Nephron progenitor cell (in vitro differentiated cells): ENCODE measurements around the gene GPR137B.

Experiments
- DNase-seq: peaks from one replicate; pipeline ENCODE4 v3.0.0; 2021
- H3K27ac Mint-ChIP-seq: 2 replicates; pipeline ENCODE4 v1.8.0; 2021; ENCODE audit warnings: mild to moderate bottlenecking, moderate library complexity, mixed read lengths
- H3K27me3 Mint-ChIP-seq: 2 replicates; pipeline ENCODE4 v1.8.0; 2021; ENCODE audit warnings: mild to moderate bottlenecking, low read depth, mixed read lengths; ENCODE audit not compliant: poor library complexity
- H3K36me3 Mint-ChIP-seq: 2 replicates; pipeline ENCODE4 v1.8.0; 2021; ENCODE audit warnings: low read depth, mixed read lengths
- H3K4me1 Mint-ChIP-seq: 2 replicates; pipeline ENCODE4 v1.8.0; 2021; ENCODE audit warnings: mixed read lengths
- H3K4me3 Mint-ChIP-seq: 2 replicates; pipeline ENCODE4 v1.8.0; 2021; ENCODE audit warnings: mild to moderate bottlenecking, moderate library complexity, mixed read lengths
- H3K9me3 Mint-ChIP-seq: 2 replicates; pipeline ENCODE4 v1.8.0; 2021; ENCODE audit warnings: mild to moderate bottlenecking, moderate library complexity, mixed read lengths
- TF ChIP-seq, protein P1 (sequence below): fragments of 200-600 bp; sonication (generic); IDR thresholded peaks from 2 replicates; pipeline ENCODE4 v1.5.0; 2021; ENCODE audit warnings: antibody characterized with exemption

Gene GPR137B

DNA sequence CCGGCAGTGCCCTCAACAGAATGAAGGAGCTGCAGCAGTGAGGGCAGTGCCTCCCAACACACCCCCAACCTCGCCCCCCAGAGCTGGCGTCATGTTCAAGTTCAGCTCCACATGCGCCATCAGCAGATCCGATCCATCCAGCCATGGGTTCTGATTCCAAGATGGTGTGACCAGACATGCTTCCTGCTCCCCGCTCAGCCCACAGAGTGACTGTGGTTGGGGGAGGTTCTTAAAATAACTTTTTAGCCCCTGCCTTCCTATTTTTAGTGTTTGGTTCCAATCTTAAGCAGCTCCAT, 30.1 kb upstream of the GPR137B start:
- peaks cover 11% of the 10 kb centered on the region for H3K4me1 Mint-ChIP-seq

DNA sequence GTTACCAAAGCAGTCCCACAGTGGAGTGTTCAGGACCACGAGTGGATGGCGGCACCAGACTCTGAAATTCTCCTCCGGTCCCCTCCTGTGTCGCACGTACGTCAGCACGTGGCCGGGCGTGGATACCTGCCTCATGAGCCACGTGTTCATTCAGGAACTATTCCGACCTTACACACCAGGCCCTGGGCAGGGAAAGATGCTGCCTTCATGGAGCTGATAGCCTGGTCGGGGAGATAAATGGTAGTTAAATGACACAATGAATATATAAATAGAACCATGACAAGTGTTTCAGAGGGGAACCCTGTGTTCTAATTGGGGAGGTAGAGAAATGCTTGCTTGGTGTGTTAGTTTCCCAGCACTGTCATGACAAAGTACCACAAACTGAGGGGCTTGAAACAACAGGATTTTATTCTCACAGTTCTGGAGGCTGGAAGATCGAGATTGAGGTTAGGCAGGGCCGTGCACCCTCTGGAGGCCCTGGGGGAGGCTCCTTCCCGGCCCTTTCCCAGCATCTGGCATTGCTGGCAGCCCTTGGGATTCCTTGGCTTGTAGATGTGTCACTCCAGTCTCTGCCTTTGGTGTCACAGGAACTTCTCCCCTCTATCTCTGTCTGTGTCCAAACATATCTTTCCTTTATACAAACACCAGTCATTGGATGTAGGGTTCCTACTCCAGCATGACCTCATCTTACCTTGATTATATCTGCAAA, 28.9 kb upstream of the GPR137B start:
- Mint-ChIP-seq H3K9me3 (no peaks in the 10 kb centered on the region), H3K27me3 (peaks cover 10% of the 10 kb centered on the region), H3K27ac (no peak overlapping the region), H3K4me3 (no peak overlapping the region), H3K4me1 (peaks cover 20% of the 10 kb centered on the region), H3K36me3 (no peaks in the 10 kb centered on the region)
- TF ChIP-seq, protein P1, sequence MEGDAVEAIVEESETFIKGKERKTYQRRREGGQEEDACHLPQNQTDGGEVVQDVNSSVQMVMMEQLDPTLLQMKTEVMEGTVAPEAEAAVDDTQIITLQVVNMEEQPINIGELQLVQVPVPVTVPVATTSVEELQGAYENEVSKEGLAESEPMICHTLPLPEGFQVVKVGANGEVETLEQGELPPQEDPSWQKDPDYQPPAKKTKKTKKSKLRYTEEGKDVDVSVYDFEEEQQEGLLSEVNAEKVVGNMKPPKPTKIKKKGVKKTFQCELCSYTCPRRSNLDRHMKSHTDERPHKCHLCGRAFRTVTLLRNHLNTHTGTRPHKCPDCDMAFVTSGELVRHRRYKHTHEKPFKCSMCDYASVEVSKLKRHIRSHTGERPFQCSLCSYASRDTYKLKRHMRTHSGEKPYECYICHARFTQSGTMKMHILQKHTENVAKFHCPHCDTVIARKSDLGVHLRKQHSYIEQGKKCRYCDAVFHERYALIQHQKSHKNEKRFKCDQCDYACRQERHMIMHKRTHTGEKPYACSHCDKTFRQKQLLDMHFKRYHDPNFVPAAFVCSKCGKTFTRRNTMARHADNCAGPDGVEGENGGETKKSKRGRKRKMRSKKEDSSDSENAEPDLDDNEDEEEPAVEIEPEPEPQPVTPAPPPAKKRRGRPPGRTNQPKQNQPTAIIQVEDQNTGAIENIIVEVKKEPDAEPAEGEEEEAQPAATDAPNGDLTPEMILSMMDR: no peak
- no peak for DNase-seq

More for the DNA sequence above, 30.1 kb upstream of the GPR137B start:
- no peaks in the 10 kb centered on the region for H3K36me3 Mint-ChIP-seq
- TF ChIP-seq, protein P1: no peak
- peaks cover 10% of the 10 kb centered on the region for H3K27me3 Mint-ChIP-seq
- H3K27ac Mint-ChIP-seq: no peak overlapping the region
- no peak overlapping the region for H3K4me3 Mint-ChIP-seq
- DNase-seq: no peak
- no peaks in the 10 kb centered on the region for H3K9me3 Mint-ChIP-seq

DNA sequence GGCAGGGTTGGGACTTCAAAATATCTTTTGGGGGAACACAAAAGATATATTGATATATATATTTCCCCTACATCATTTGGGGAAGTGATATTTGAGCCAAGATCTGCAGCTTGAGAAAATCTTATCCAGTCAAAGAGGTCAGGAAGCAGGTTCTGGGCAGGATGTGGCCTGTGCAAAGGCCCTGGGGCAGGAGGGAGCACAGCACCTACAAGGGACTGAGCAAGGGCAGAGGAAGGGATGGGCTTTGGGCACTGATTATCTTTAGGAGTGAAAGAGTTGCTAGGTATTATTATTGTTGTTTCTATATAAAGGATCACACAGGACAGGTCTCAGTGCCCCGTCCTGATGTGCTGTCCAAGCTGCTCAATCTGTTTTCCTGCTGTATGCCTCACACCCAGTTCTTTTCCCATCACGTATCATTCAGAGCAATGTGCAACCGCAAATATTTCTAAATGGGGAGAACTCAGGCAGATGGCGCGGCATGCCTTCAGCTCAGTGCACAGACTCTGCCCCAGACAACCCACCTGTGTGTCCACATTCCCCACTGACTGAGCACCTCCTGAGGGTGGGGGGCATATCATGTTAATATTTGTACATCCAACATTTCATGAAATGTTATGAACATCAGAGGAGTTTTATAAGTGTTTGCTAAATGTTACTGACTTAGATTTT, 28.1 kb upstream of the GPR137B start:
- H3K27ac Mint-ChIP-seq: no peak overlapping the region
- peaks cover 10% of the 10 kb centered on the region for H3K27me3 Mint-ChIP-seq
- no peaks in the 10 kb centered on the region for H3K36me3 Mint-ChIP-seq
- TF ChIP-seq, protein P1: no peak
- H3K9me3 Mint-ChIP-seq: no peaks in the 10 kb centered on the region
- H3K4me1 Mint-ChIP-seq: peaks cover 23% of the 10 kb centered on the region
- no peak for DNase-seq
- H3K4me3 Mint-ChIP-seq: no peak overlapping the region

- no peak overlapping the region for H3K27ac Mint-ChIP-seq
- H3K27me3 Mint-ChIP-seq: peaks cover 13% of the 10 kb centered on the region
- H3K36me3 Mint-ChIP-seq: no peaks in the 10 kb centered on the region
- no peak for DNase-seq
- H3K9me3 Mint-ChIP-seq: no peaks in the 10 kb centered on the region
- H3K4me3 Mint-ChIP-seq: no peak overlapping the region
- TF ChIP-seq, protein P1: no peak
- peaks cover 30% of the 10 kb centered on the region for H3K4me1 Mint-ChIP-seq
Measured at GRCh38 chr1:236117710-236118109, 24.6 kb upstream of the GPR137B start.

DNA sequence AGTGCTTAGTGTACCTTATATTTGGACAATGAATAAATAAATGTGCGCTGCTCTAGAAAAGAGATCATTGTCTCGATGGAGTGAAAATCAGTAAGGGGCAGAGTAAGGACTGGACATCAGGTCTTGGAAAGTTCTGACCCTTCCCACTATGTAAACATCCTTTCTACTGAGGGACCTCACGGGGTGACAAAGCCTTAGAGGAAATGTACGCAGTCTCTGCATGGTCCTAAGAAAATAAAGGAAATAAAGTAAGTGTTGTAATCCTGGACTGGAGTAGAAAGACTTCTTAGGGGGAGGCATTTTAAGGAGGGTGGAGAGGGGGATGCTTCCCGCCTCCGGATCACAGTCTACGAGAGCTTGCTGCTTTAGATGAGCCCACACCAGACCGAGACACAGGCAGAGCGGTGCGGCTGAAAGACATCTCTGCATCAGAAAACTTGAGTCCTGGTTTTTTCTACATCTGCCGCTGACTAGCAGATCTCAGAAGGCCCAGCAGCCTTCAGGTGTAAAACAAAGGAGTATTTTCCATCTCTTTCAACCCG, 22.3 kb upstream of the GPR137B start:
- H3K36me3 Mint-ChIP-seq: no peaks in the 10 kb centered on the region
- peaks cover 39% of the 10 kb centered on the region for H3K4me1 Mint-ChIP-seq
- DNase-seq: no peak
- no peak overlapping the region for H3K4me3 Mint-ChIP-seq
- H3K27me3 Mint-ChIP-seq: peaks cover 13% of the 10 kb centered on the region
- no peak overlapping the region for H3K27ac Mint-ChIP-seq
- TF ChIP-seq, protein P1: no peak
- H3K9me3 Mint-ChIP-seq: no peaks in the 10 kb centered on the region
